H1 (cell line): ENCODE measurements around the gene AMBN. TPM values are rescaled to one million over a fixed set of nuclear protein-coding genes. Genes with fewer than 3 reads are reported as not detected.

Experiments
- CTCF ChIA-PET: fragments of 300-600 bp; sonication (Branson Sonifier 250); formaldehyde crosslinking; loops from one replicate; lab custom pipeline; 2021; ENCODE audit not compliant: partially characterized antibody; lab: Charles Lee
- POLR2A ChIA-PET: fragments of 300-600 bp; sonication (Branson Sonifier 250); formaldehyde crosslinking; loops from one replicate; lab custom pipeline; 2021; ENCODE audit warnings: inconsistent platforms; ENCODE audit not compliant: partially characterized antibody; lab: Charles Lee
- DNase-seq, 2 experiments: peaks; one replicate each; pipeline versions ENCODE4 v3.0.0 to v3.0.0-alpha.2; 2010 to 2022; ENCODE audit warnings: low spot score in 2 of 2, low read depth in 1 of 2, mixed read lengths in 1 of 2
- FAIRE-seq: peaks from 2 replicates; lab custom pipeline; 2011; peaks lifted over from hg19 to GRCh38; lab: Jason Lieb, UNC
- H2AFZ ChIP-seq: 2 replicates; pipeline ENCODE4 v1.8.1; 2012; ENCODE audit warnings: low read length, inconsistent platforms
- H2AK5ac ChIP-seq: 2 replicates; pipeline ENCODE4 v1.6.1; 2013; ENCODE audit warnings: low read depth, low read length
- H2BK120ac ChIP-seq: replicated peaks from 2 replicates; pipeline ENCODE3; 2013; ENCODE audit warnings: low read depth, low read length, inconsistent platforms
- H2BK12ac ChIP-seq: 2 replicates; pipeline ENCODE4 v1.6.1; 2013; ENCODE audit warnings: low read depth, low read length
- H2BK15ac ChIP-seq: 2 replicates; pipeline ENCODE4 v1.6.1; 2013; ENCODE audit warnings: low read length
- H2BK20ac ChIP-seq: 2 replicates; pipeline ENCODE4 v1.6.1; 2013; ENCODE audit warnings: low read length
- H2BK5ac ChIP-seq: 2 replicates; pipeline ENCODE4 v1.6.1; 2013; ENCODE audit warnings: low read depth, low read length
- H3K14ac ChIP-seq: 2 replicates; pipeline ENCODE4 v1.6.1; 2013; ENCODE audit warnings: inconsistent platforms; ENCODE audit not compliant: insufficient read length
- H3K18ac ChIP-seq: 2 replicates; pipeline ENCODE4 v1.6.1; 2013; ENCODE audit warnings: low read length; ENCODE audit errors: extremely low read depth
- H3K23ac ChIP-seq: 2 replicates; pipeline ENCODE4 v1.6.1; 2013; ENCODE audit warnings: inconsistent platforms; ENCODE audit not compliant: insufficient read length
- H3K23me2 ChIP-seq: 2 replicates; pipeline ENCODE4 v1.6.1; 2013; ENCODE audit warnings: low read depth, low read length
- H3K27ac ChIP-seq: 2 replicates; pipeline ENCODE4 v1.6.1; 2011; ENCODE audit warnings: low read depth, low read length, inconsistent platforms
- H3K27me3 ChIP-seq, 4 experiments: replicated peaks in 1 of 4; 1 replicate in 1 of 4; 2 replicates in 3 of 4; pipeline versions ENCODE4 v1.6.1 to v1.8.1; 2011 to 2013; ENCODE audit warnings: low read length in 3 of 4, mild to moderate bottlenecking in 3 of 4, inconsistent platforms in 2 of 4, mixed read lengths in 2 of 4, moderate library complexity in 1 of 4; ENCODE audit not compliant: control insufficient read depth in 3 of 4, insufficient read depth in 3 of 4; ENCODE audit errors: extremely low read depth in 1 of 4
- H3K36me3 ChIP-seq, 4 experiments: 2 replicates each; pipeline versions ENCODE4 v1.6.1 to v1.8.1; 2011 to 2013; ENCODE audit warnings: mild to moderate bottlenecking in 4 of 4, low read length in 3 of 4, moderate library complexity in 2 of 4, control low read depth in 1 of 4, inconsistent platforms in 1 of 4; ENCODE audit not compliant: insufficient read depth in 4 of 4, control insufficient read depth in 2 of 4
- H3K4ac ChIP-seq: replicated peaks from 2 replicates; pipeline ENCODE3; 2013; ENCODE audit warnings: low read length, low read depth, mixed read lengths, inconsistent platforms; ENCODE audit not compliant: insufficient read length
- H3K4me1 ChIP-seq, 4 experiments: replicated peaks in 1 of 4; 1 replicate in 1 of 4; 2 replicates in 3 of 4; pipeline versions ENCODE4 v1.6.1 to v1.8.1; 2011 to 2013; ENCODE audit warnings: low read length in 3 of 4, inconsistent platforms in 2 of 4, mixed read lengths in 1 of 4; ENCODE audit not compliant: insufficient read depth in 4 of 4, control insufficient read depth in 3 of 4
- H3K4me2 ChIP-seq, 2 experiments: 2 replicates each; pipeline versions ENCODE4 v1.6.1 to v1.8.1; 2011 to 2013; ENCODE audit warnings: low read depth in 2 of 2, low read length in 2 of 2, control low read depth in 1 of 2, inconsistent platforms in 1 of 2, mild to moderate bottlenecking in 1 of 2; ENCODE audit not compliant: insufficient read depth in 1 of 2
- H3K4me3 ChIP-seq, 4 experiments: fragments of 200-600, 300-600 bp in 1 of 4; sonication (generic), shearing (Covaris generic), sonication (Bioruptor Twin) in 1 of 4; 2 replicates each; pipeline versions ENCODE4 v1.5.1 to v1.8.1; 2011 to 2016; ENCODE audit warnings: low read length in 4 of 4, low read depth in 3 of 4, control low read depth in 2 of 4, inconsistent platforms in 2 of 4, mild to moderate bottlenecking in 2 of 4, mixed read lengths in 1 of 4, moderate library complexity in 1 of 4; ENCODE audit not compliant: insufficient read depth in 2 of 4; ENCODE audit errors: extremely low read depth in 1 of 4
- H3K56ac ChIP-seq: replicated peaks from 2 replicates; pipeline ENCODE3; 2013; ENCODE audit warnings: low read depth, mild to moderate bottlenecking, mixed read lengths, low read length, inconsistent platforms; ENCODE audit not compliant: insufficient read length
- H3K79me1 ChIP-seq: 2 replicates; pipeline ENCODE4 v1.6.1; 2013; ENCODE audit warnings: low read depth, low read length, control low read depth
- H3K79me2 ChIP-seq, 2 experiments: 2 replicates each; pipeline versions ENCODE4 v1.6.1 to v1.8.1; 2012 to 2013; ENCODE audit warnings: low read length in 2 of 2, mild to moderate bottlenecking in 2 of 2, inconsistent platforms in 1 of 2; ENCODE audit not compliant: insufficient read depth in 2 of 2, control insufficient read depth in 1 of 2
- H3K9ac ChIP-seq, 4 experiments: replicated peaks in 1 of 4; 1 replicate in 1 of 4; 2 replicates in 3 of 4; pipeline versions ENCODE4 v1.6.1 to v1.8.1; 2011 to 2013; ENCODE audit warnings: low read depth in 3 of 4, low read length in 3 of 4, control low read depth in 2 of 4, mild to moderate bottlenecking in 2 of 4, moderate library complexity in 2 of 4, inconsistent platforms in 1 of 4; ENCODE audit errors: extremely low read depth in 1 of 4
- H3K9me3 ChIP-seq, 2 experiments: 2 replicates each; pipeline versions ENCODE4 v1.6.1 to v1.8.1; 2012 to 2013; ENCODE audit warnings: mild to moderate bottlenecking in 2 of 2, moderate library complexity in 2 of 2, control low read depth in 1 of 2, inconsistent platforms in 1 of 2, low read depth in 1 of 2, low read length in 1 of 2, mixed read lengths in 1 of 2; ENCODE audit not compliant: insufficient read depth in 2 of 2
- H4K20me1 ChIP-seq, 2 experiments: replicated peaks in 1 of 2; 2 replicates each; pipeline versions ENCODE3 to v1.8.1; 2011 to 2013; ENCODE audit warnings: inconsistent platforms in 2 of 2, low read length in 2 of 2, mild to moderate bottlenecking in 1 of 2; ENCODE audit not compliant: insufficient read depth in 2 of 2, control insufficient read depth in 1 of 2
- H4K5ac ChIP-seq: 2 replicates; pipeline ENCODE4 v1.6.1; 2013; ENCODE audit warnings: low read length, low read depth, mixed read lengths, inconsistent platforms; ENCODE audit not compliant: insufficient read length
- H4K8ac ChIP-seq: 2 replicates; pipeline ENCODE4 v1.8.0; 2013; ENCODE audit warnings: mild to moderate bottlenecking, moderate library complexity, low read length, inconsistent platforms; ENCODE audit not compliant: insufficient read depth; ENCODE audit errors: extremely low read depth
- H4K91ac ChIP-seq: replicated peaks from 2 replicates; pipeline ENCODE3; 2013; ENCODE audit warnings: low read length, mixed read lengths, inconsistent platforms; ENCODE audit not compliant: insufficient read length
- ATF2 ChIP-seq: IDR thresholded peaks from 2 replicates; pipeline ENCODE4 v1.6.1; 2012; ENCODE audit warnings: low read length, inconsistent platforms
- BCL11A ChIP-seq, 2 experiments: IDR thresholded peaks; one replicate each; pipeline ENCODE4 v1.6.1; 2011; ENCODE audit warnings: low read depth in 2 of 2, low read length in 2 of 2, mild to moderate bottlenecking in 2 of 2
- CHD1 ChIP-seq: IDR thresholded peaks from 2 replicates; pipeline ENCODE4 v1.6.1; 2012; ENCODE audit warnings: low read depth, low read length, improper control_type of control experiment
- GABPA ChIP-seq: IDR thresholded peaks from 2 replicates; pipeline ENCODE4 v1.6.1; 2011; ENCODE audit warnings: mild to moderate bottlenecking, low read length, moderate library complexity, borderline replicate concordance; ENCODE audit not compliant: insufficient read depth
- JUN ChIP-seq: IDR thresholded peaks from 2 replicates; pipeline ENCODE4 v1.6.1; 2011; ENCODE audit warnings: low read depth, mild to moderate bottlenecking, improper control_type of control experiment, low read length
- NANOG ChIP-seq: IDR thresholded peaks from 2 replicates; pipeline ENCODE4 v1.6.1; 2011; ENCODE audit warnings: low read length, low read depth, mild to moderate bottlenecking, inconsistent platforms; ENCODE audit not compliant: insufficient read depth, poor library complexity, severe bottlenecking
- POLR2A ChIP-seq, 2 experiments: IDR thresholded peaks; 1 replicate in 1 of 2; 2 replicates in 1 of 2; pipeline ENCODE4 v1.6.1; 2011; ENCODE audit warnings: low read depth in 2 of 2, low read length in 2 of 2, mild to moderate bottlenecking in 2 of 2; ENCODE audit errors: control extremely low read depth in 1 of 2
- RFX5 ChIP-seq: IDR thresholded peaks from 2 replicates; pipeline ENCODE4 v1.6.1; 2011; ENCODE audit warnings: low read depth, low read length, improper control_type of control experiment, borderline replicate concordance
- RXRA ChIP-seq: IDR thresholded peaks from 2 replicates; pipeline ENCODE4 v1.6.1; 2011; ENCODE audit warnings: low read depth, mild to moderate bottlenecking, low read length, moderate library complexity; ENCODE audit not compliant: insufficient read depth
- SRF ChIP-seq: IDR thresholded peaks from 2 replicates; pipeline ENCODE4 v1.6.1; 2011; ENCODE audit warnings: mild to moderate bottlenecking, low read depth, low read length, moderate library complexity
- SUZ12 ChIP-seq: fragments of 200-600 bp; sonication (generic); IDR thresholded peaks from 2 replicates; pipeline ENCODE4 v1.6.1; 2012; ENCODE audit warnings: mild to moderate bottlenecking, inconsistent platforms, low read length, moderate library complexity, mixed read lengths
- WGBS, 2 experiments: shearing (Covaris generic) in 1 of 2; methylation state at CpG; one replicate each; pipeline versions ENCODE4 v1.1.6 to v1.1.7; 2013 to 2015; ENCODE audit warnings: low lambda C conversion rate in 2 of 2, mixed read lengths in 2 of 2, inconsistent platforms in 1 of 2, low coverage in 1 of 2, missing lambda C conversion rate in 1 of 2; ENCODE audit not compliant: insufficient replicate concordance in 2 of 2, insufficient coverage in 1 of 2, insufficient read length in 1 of 2; ENCODE audit errors: extremely low coverage in 1 of 2, missing lambda C conversion rate in 1 of 2; 5-methylcytosine and 5-hydroxymethylcytosine counted together
- polyA plus RNA-seq, 7 experiments: library from polyadenylated mRNA; depleted of rRNA in 3 of 7; stranded (reverse) in 5 of 7; unstranded in 2 of 7; fragments of >200 nt in 5 of 7; fragments of 200-250 nt in 2 of 7; gene quantifications; 1 replicate in 5 of 7; 2 replicates in 1 of 7; 4 replicates in 1 of 7; pipeline versions ENCODE4 v1.2.1 to v1.2.3, GENCODE V29; 2011 to 2013; ENCODE audit warnings: missing spikeins in 2 of 7, mixed read lengths in 2 of 7
- total RNA-seq: library from RNA; stranded (reverse); fragmentation: NEBNext Ultra II Directional; extraction: Animal tissue kit (Norgen Biotek cat#: 25700); gene quantifications from 2 replicates; pipeline ENCODE4 v1.2.1, GENCODE V29; 2021

AMBN gene
- total and polyA plus RNA-seq, 2 of the 8 experiments (the other 6 are each of a cell fraction or from before 2014, with no cell fraction given), result not detected

- no peak for DNase-seq
- Histone ChIP-seq H2BK15ac (no peak overlapping the region), H3K9ac (no peak overlapping the region), H3K27me3 (no peaks in the 10 kb centered on the region), H2AK5ac (no peak overlapping the region), H3K14ac (no peak overlapping the region), H2BK120ac (no peak overlapping the region), H3K79me2 (no peaks in the 10 kb centered on the region), H3K23me2 (no peaks in the 10 kb centered on the region; the same call in 1 of the 2 replicates), H2BK20ac (no peak overlapping the region), H4K91ac (no peak overlapping the region), H3K36me3 (no peaks in the 10 kb centered on the region), H3K4me1 (no peaks in the 10 kb centered on the region), H2AFZ (no peak overlapping the region), H4K20me1 (no peaks in the 10 kb centered on the region), H2BK12ac (no peak overlapping the region), H4K5ac (no peak overlapping the region), H3K27ac (no peak overlapping the region), H3K56ac (no peak overlapping the region), H3K4me2 (no peak overlapping the region), H3K79me1 (no peaks in the 10 kb centered on the region), H3K9me3 (no peaks in the 10 kb centered on the region), H2BK5ac (no peak overlapping the region), H3K18ac (no peak overlapping the region), H3K4me3 (no peak overlapping the region), H3K23ac (no peak overlapping the region), H3K4ac (no peak overlapping the region), H4K8ac (no peak overlapping the region)
- POLR2A ChIA-PET, result no interaction called here
- CTCF ChIA-PET, result interaction anchor here (0.6 to 1.7 kb wide), 8 partner anchors 10 to 630 kb away, joined by 3 to 6 read pairs (median 3); no protein-coding TSS in a partner anchor
- 97% methylated on average over 3 of the region's 3 CpGs; no CpG with 5 or more reads in 1 of the 2 experiments for WGBS, 2 experiments
- TF ChIP-seq CHD1 (no peak), RXRA (no peak), NANOG (no peak), GABPA (no peak), BCL11A (IDR thresholded peaks at IDR 0.05; ENCODE audit: low read depth in 2 of 2, low read length in 2 of 2) (no peak), RFX5 (no peak), ATF2 (no peak), JUN (no peak), POLR2A (IDR thresholded peaks at IDR 0.05; ENCODE audit: control extremely low read depth in 1 of 2, low read depth in 2 of 2, low read length in 2 of 2) (no peak), SRF (no peak), SUZ12 (no peak)
- FAIRE-seq, result no peak
Measured at GRCh38 chr4:70600305-70600704, 8.2 kb downstream of the AMBN start.
